ENCODE measurements around the gene GINS1. TPM values are rescaled to one million over a fixed set of nuclear protein-coding genes. Genes with fewer than 3 reads are reported as not detected.

Gene GINS1
- total RNA-seq, 1 experiment from 2014 or later = 36.0 TPM

Other genes starting within 250 kb of the GINS1 start
- 108 TPM for gene ENTPD6, start 212.0 kb upstream of the GINS1 start, total RNA-seq (2021; ENCODE audit: unreplicated experiment)
- gene PYGB, start 159.6 kb upstream of the GINS1 start, total RNA-seq (2021; ENCODE audit: unreplicated experiment) = 220 TPM
- 90.9 TPM for gene ABHD12, start 16.8 kb upstream of the GINS1 start, total RNA-seq (2021; ENCODE audit: unreplicated experiment)
- gene NINL, start 177.9 kb downstream of the GINS1 start, total RNA-seq (2021; ENCODE audit: unreplicated experiment) = 25.0 TPM
- 7.3 TPM for gene NANP, start 216.3 kb downstream of the GINS1 start, total RNA-seq (2021; ENCODE audit: unreplicated experiment)

All from Panc1 (cell line).